CD8-positive, alpha-beta memory T cell (primary cell): ENCODE results near the gene UFSP1. TPM values are rescaled to one million over a fixed set of nuclear protein-coding genes. Genes with fewer than 3 reads are reported as not detected.
A peak's percentile ranks its signal among the peaks of the same experiment; 100 is the strongest.

Source experiments
- CTCF ChIA-PET: fragments of 350-600 bp; sonication (Branson Sonifier 250); formaldehyde crosslinking; loops from one replicate; lab custom pipeline; 2021; ENCODE audit warnings: antibody characterized with exemption; lab: Charles Lee
- POLR2A ChIA-PET: fragments of 350-600 bp; sonication (Branson Sonifier 250); formaldehyde crosslinking; loops from one replicate; lab custom pipeline; 2021; ENCODE audit warnings: antibody characterized with exemption; lab: Charles Lee
- DNase-seq, 5 donors: peaks; one replicate each; pipeline versions ENCODE4 v3.0.0 to v3.0.0-alpha.2; 2020 to 2022; ENCODE audit warnings: mixed read lengths in 1 of 5
- H3K27ac ChIP-seq: one replicate; pipeline ENCODE4 v1.7.0; 2013; ENCODE audit warnings: low read depth, mild to moderate bottlenecking, low read length, moderate library complexity
- H3K27me3 ChIP-seq: 2 replicates; pipeline ENCODE4 v1.7.0; 2013; ENCODE audit warnings: low read length, mild to moderate bottlenecking; ENCODE audit not compliant: insufficient read depth, poor library complexity, severe bottlenecking
- H3K36me3 ChIP-seq: 2 replicates; pipeline ENCODE4 v1.7.0; 2013; ENCODE audit warnings: mild to moderate bottlenecking, low read length, moderate library complexity; ENCODE audit not compliant: insufficient read depth
- H3K4me1 ChIP-seq: 2 replicates; pipeline ENCODE4 v1.7.0; 2013; ENCODE audit warnings: mild to moderate bottlenecking, low read length, moderate library complexity; ENCODE audit not compliant: insufficient read depth
- H3K4me3 ChIP-seq: 2 replicates; pipeline ENCODE4 v1.7.0; 2013; ENCODE audit warnings: mild to moderate bottlenecking, low read length
- H3K9me3 ChIP-seq: 2 replicates; pipeline ENCODE4 v1.7.0; 2013; ENCODE audit warnings: mild to moderate bottlenecking, low read length
- H3K27ac Mint-ChIP-seq, 8 donors: one replicate each; pipeline ENCODE4 v1.8.0; 2020 to 2021; ENCODE audit warnings: mixed read lengths in 8 of 8, mild to moderate bottlenecking in 6 of 8, inconsistent platforms in 3 of 8, moderate library complexity in 3 of 8
- H3K27me3 Mint-ChIP-seq, 2 donors: one replicate each; pipeline ENCODE4 v1.8.0; 2020 to 2021; ENCODE audit warnings: mixed read lengths in 2 of 2, mild to moderate bottlenecking in 1 of 2, moderate library complexity in 1 of 2
- H3K36me3 Mint-ChIP-seq, 3 donors: one replicate each; pipeline ENCODE4 v1.8.0; 2020 to 2021; ENCODE audit warnings: mixed read lengths in 3 of 3, inconsistent platforms in 1 of 3, mild to moderate bottlenecking in 1 of 3
- H3K4me1 Mint-ChIP-seq, 3 donors: one replicate each; pipeline ENCODE4 v1.8.0; 2020 to 2021; ENCODE audit warnings: mixed read lengths in 3 of 3, inconsistent platforms in 1 of 3, mild to moderate bottlenecking in 1 of 3
- H3K4me3 Mint-ChIP-seq, 7 donors: one replicate each; pipeline ENCODE4 v1.8.0; 2020 to 2021; ENCODE audit warnings: mixed read lengths in 7 of 7, mild to moderate bottlenecking in 6 of 7, moderate library complexity in 4 of 7, inconsistent platforms in 2 of 7
- H3K9me3 Mint-ChIP-seq, 5 donors: one replicate each; pipeline ENCODE4 v1.8.0; 2020 to 2022; ENCODE audit warnings: mixed read lengths in 5 of 5, mild to moderate bottlenecking in 3 of 5, moderate library complexity in 2 of 5, inconsistent platforms in 1 of 5
- polyA plus RNA-seq: library from polyadenylated mRNA; unstranded; fragments of 300-500 nt; fragmentation: Illumina TruSeq; gene quantifications from one replicate; pipeline ENCODE4 v1.2.3, GENCODE V29; 2021
- total RNA-seq, 2 experiments: library from RNA; stranded (reverse); gene quantifications; one replicate each; pipeline ENCODE4 v1.2.3, GENCODE V29; 2021

The UFSP1 gene
- total and polyA plus RNA-seq, 3 experiments from 2014 or later, result 2.1 to 4.0 (median 3.1) TPM

DNA sequence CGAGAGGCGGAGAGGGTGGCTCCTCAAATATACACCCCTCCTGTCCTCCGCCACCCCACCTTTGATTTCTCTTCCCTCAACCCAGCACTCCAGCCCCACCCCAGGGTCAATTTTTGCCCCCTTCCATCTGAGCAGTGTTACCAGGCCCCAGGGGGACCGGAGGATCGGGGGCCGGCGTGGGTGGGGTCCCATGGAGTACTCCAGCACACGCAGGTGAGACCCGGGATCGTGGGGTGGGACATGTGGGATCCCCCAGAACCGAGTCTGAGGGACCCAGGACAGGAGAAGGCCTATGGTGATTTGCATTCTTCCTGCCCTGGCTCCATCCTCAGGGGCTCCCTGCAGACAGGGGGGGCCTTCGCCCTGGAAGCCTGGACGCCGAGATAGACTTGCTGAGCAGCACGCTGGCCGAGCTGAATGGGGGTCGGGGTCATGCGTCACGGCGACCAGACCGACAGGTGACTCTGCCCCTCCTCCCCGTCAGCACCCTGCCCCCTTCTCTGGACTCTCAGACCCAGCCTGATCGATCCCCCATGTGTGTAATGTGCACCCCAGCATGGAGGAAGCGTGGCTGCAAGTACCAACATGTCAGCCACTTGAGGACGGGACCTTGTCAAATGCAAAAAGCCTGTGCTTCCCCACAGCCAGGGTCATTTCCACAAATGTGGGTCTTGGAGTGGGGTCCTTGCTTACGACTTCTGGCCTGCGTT is 21.6 kb downstream of the UFSP1 start:
- DNase-seq, result no peak
- Mint-ChIP-seq H3K36me3 (peaks cover 0 to 34% (median 9%) of the 10 kb centered on the region in 3 donors), H3K27me3 (no peaks in the 10 kb centered on the region), H3K4me1 (peaks cover 4 to 19% (median 16%) of the 10 kb centered on the region in 3 donors), H3K27ac (peak overlapping the region in 7 of 8 donors; percentile 26 to 69 (median 56)), H3K9me3 (no peaks in the 10 kb centered on the region), H3K4me3 (peak overlapping the region in 3 of 7 donors; percentile 47 to 82 (median 47))
- peaks cover 5% of the 10 kb centered on the region for H3K36me3 ChIP-seq
- no peaks in the 10 kb centered on the region for H3K27me3 ChIP-seq
- POLR2A ChIA-PET, result interaction anchor here (1.2 kb wide), 1 partner anchor 13 kb away, joined by 3 read pairs; no protein-coding TSS in a partner anchor
- H3K4me1 ChIP-seq, result peaks cover 17% of the 10 kb centered on the region
- CTCF ChIA-PET, result interaction anchor here (1.5 kb wide), 1 partner anchor 15 kb away, joined by 4 read pairs; the partner anchor contains the start of gene SLC12A9
- peak overlapping the region; percentile 53 for H3K4me3 ChIP-seq
- H3K9me3 ChIP-seq, result no peaks in the 10 kb centered on the region
- peak overlapping the region; percentile 76 for H3K27ac ChIP-seq

DNA sequence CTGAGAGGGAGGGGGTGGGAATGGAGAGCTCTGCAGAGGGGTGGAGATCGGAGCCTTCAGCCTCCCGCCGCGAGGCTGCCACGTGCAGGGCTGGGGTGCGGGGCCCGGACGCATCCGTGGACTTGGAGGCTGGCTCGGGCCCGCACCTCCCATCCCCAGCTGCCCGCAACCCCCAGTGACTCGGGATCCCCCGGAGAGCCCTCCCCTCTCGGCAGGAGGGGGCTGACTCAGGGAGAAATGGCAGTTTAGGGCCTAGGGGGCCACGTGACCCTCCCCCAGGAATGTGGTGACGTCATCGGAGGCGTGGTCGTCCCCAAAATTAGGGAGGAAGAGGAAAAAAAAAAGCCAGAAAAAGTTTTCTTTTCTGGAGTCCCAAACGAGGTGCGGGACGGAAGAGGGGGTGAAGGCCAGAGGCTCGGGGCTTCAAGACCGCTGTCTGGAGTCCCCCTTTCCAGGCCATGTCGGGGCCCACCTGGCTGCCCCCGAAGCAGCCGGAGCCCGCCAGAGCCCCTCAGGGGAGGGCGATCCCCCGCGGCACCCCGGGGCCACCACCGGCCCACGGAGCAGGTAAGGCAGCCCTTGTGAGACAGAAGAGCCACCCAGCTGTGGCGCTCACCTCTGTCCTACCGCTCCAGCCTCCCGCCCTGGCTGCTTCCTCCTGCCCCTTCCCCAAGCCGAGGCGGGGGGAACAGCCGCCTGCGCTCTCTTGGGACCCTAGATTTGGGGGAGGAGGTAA is 22.3 kb downstream of the UFSP1 start, which contains the start of gene TRIP6:
TSS of gene TRIP6 (plus strand) at position 348 of the 736 bp plus-strand sequence. CDS start at position 459, 111 bp downstream.
- peak within 1 kb of the TSS; percentile 24 to 90 (median 77) for H3K4me3 Mint-ChIP-seq
- H3K36me3 ChIP-seq, result peaks cover 5% of the 10 kb centered on the region
- H3K9me3 Mint-ChIP-seq, result no peaks in the 10 kb centered on the region
- no peaks in the 10 kb centered on the region for H3K27me3 ChIP-seq
- H3K4me1 ChIP-seq, result peaks cover 17% of the 10 kb centered on the region
- H3K27ac Mint-ChIP-seq, result peak within 1 kb of the TSS; percentile 26 to 98 (median 76)
- CTCF ChIA-PET, result interaction anchor here (1.5 kb wide), 1 partner anchor 15 kb away, joined by 4 read pairs; the partner anchor contains the start of gene SLC12A9
- POLR2A ChIA-PET, result interaction anchor here (0.8 to 1.2 kb wide), 2 partner anchors 8 to 13 kb away, joined by 3 to 4 read pairs; partner anchors contain the start of gene SRRT
- peak within 1 kb of the TSS; percentile 53 for H3K4me3 ChIP-seq
- no peaks in the 10 kb centered on the region for H3K9me3 ChIP-seq
- H3K4me1 Mint-ChIP-seq, result peaks cover 4 to 19% (median 16%) of the 10 kb centered on the region in 3 donors
- peaks cover 0 to 37% (median 5%) of the 10 kb centered on the region in 3 donors for H3K36me3 Mint-ChIP-seq
- no peaks in the 10 kb centered on the region for H3K27me3 Mint-ChIP-seq
- H3K27ac ChIP-seq, result peak within 1 kb of the TSS; percentile 76
- DNase-seq, result peak in 2 of 5 donors; percentile 45 to 65

DNA sequence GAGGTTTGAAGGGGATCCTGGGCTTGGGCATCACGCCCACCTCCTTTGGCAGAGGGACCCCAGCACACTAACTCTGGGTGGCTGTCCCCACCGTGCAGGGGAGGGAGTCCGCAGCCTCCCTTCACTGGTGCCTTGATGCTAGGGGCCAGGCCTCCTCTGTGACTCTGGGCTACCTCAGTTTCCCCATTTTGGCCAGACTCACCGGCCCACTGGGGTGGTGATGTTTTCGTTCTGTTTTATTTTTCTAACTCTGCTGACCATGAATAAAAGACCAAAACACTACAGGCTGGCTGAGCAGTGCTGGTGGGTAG is 22.8 kb downstream of the UFSP1 start:
- CTCF ChIA-PET, result interaction anchor here (1.5 kb wide), 1 partner anchor 14 kb away, joined by 4 read pairs; the partner anchor contains the start of gene SLC12A9
- POLR2A ChIA-PET, result interaction anchor here (0.8 kb wide), 1 partner anchor 9 kb away, joined by 4 read pairs; the partner anchor contains the start of gene SRRT
- H3K27ac ChIP-seq, result peak overlapping the region; percentile 76

DNA sequence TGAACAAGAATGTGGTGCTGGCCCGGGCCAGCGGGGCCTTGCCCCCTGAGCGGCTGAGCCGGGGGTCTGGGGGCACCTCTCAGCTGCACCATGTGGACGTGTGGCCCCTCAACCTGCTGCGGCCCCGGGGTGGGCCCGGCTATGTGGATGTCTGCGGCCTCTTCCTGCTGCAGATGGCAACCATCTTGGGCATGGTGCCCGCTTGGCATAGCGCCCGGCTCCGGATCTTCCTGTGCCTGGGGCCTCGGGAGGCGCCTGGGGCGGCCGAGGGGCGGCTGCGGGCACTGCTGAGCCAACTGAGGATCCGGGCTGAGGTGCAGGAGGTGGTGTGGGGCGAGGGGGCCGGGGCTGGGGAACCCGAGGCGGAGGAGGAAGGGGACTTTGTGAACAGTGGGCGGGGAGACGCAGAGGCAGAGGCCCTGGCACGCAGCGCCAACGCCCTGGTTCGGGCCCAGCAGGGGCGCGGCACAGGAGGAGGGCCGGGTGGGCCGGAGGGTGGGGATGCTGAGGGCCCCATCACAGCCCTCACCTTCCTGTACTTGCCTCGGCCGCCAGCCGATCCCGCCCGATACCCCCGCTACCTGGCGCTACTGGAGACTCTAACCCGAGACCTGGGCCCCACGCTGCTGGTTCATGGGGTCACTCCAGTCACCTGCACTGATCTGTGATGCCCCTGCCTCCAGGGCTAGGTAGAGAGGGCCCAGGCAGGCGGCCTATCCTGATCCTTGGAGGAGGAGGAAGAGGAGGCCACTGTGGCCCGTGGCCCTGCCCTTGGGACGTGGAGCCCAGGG is 23.4 kb downstream of the UFSP1 start:
- Mint-ChIP-seq H3K27me3 (no peaks in the 10 kb centered on the region), H3K27ac (peak overlapping the region in 1 of 8 donors; percentile 48), H3K36me3 (peaks cover 0 to 45% (median 3%) of the 10 kb centered on the region in 3 donors), H3K9me3 (no peaks in the 10 kb centered on the region), H3K4me3 (peak overlapping the region in 4 of 7 donors; percentile 15 to 82 (median 78)), H3K4me1 (peaks cover 4 to 19% (median 16%) of the 10 kb centered on the region in 3 donors)
- Histone ChIP-seq H3K36me3 (peaks cover 5% of the 10 kb centered on the region), H3K4me3 (peak overlapping the region; percentile 53), H3K27ac (peak overlapping the region; percentile 76), H3K9me3 (no peaks in the 10 kb centered on the region), H3K4me1 (peaks cover 17% of the 10 kb centered on the region), H3K27me3 (no peaks in the 10 kb centered on the region)
- CTCF ChIA-PET, result interaction anchor here (1.5 kb wide), 1 partner anchor 13 kb away, joined by 4 read pairs; the partner anchor contains the start of gene SLC12A9
- peak in 1 of 5 donors; percentile 44 for DNase-seq
- POLR2A ChIA-PET, result interaction anchor here (0.8 kb wide), 1 partner anchor 9 kb away, joined by 4 read pairs; the partner anchor contains the start of gene SRRT

More for the DNA sequence above, 22.8 kb downstream of the UFSP1 start:
- H3K27me3 ChIP-seq, result no peaks in the 10 kb centered on the region
- peaks cover 17% of the 10 kb centered on the region for H3K4me1 ChIP-seq
- Mint-ChIP-seq H3K9me3 (no peaks in the 10 kb centered on the region), H3K4me3 (peak overlapping the region; percentile 24 to 82 (median 73)), H3K4me1 (peaks cover 4 to 19% (median 16%) of the 10 kb centered on the region in 3 donors), H3K27me3 (no peaks in the 10 kb centered on the region), H3K36me3 (peaks cover 0 to 42% (median 4%) of the 10 kb centered on the region in 3 donors), H3K27ac (peak overlapping the region in 4 of 8 donors; percentile 48 to 79 (median 70))
- peak overlapping the region; percentile 53 for H3K4me3 ChIP-seq
- no peak for DNase-seq
- peaks cover 5% of the 10 kb centered on the region for H3K36me3 ChIP-seq
- H3K9me3 ChIP-seq, result no peaks in the 10 kb centered on the region

DNA sequence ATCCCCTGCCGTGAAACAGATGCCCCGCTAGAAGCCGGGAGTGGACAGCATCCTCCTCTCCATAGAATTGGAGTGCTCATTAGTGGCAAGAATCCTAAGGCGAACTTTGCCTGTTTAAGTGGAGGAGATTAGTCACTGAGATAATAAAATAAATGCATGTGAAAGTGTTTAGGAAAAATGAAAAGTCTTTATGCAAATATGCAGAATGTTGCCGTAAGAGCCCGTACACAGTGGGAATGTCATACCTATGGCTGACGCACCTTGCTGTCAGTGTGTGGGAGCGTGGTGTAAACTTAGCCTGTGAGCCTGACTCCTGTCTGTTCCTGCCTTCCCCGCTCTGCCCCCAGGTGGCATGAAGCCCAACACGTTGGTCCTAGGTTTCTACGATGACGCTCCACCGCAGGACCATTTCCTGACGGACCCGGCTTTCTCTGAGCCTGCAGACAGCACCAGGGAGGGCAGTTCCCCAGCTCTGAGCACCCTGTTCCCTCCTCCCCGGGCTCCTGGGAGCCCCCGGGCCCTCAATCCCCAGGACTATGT is 24.1 kb downstream of the UFSP1 start:
- ChIA-PET POLR2A (no interaction called here), CTCF (no interaction called here)
- DNase-seq, result no peak
- H3K4me1 ChIP-seq, result peaks cover 17% of the 10 kb centered on the region
- H3K27ac ChIP-seq, result no peak overlapping the region
- no peaks in the 10 kb centered on the region for H3K27me3 ChIP-seq
- Mint-ChIP-seq H3K9me3 (no peaks in the 10 kb centered on the region), H3K4me3 (peak overlapping the region in 1 of 7 donors; percentile 12), H3K27ac (peak overlapping the region in 3 of 8 donors; percentile 10 to 70 (median 35)), H3K4me1 (peaks cover 4 to 19% (median 16%) of the 10 kb centered on the region in 3 donors), H3K36me3 (peaks cover 5 to 50% (median 9%) of the 10 kb centered on the region in 3 donors), H3K27me3 (no peaks in the 10 kb centered on the region)
- H3K36me3 ChIP-seq, result peaks cover 5% of the 10 kb centered on the region
- no peak overlapping the region for H3K4me3 ChIP-seq
- no peaks in the 10 kb centered on the region for H3K9me3 ChIP-seq

DNA sequence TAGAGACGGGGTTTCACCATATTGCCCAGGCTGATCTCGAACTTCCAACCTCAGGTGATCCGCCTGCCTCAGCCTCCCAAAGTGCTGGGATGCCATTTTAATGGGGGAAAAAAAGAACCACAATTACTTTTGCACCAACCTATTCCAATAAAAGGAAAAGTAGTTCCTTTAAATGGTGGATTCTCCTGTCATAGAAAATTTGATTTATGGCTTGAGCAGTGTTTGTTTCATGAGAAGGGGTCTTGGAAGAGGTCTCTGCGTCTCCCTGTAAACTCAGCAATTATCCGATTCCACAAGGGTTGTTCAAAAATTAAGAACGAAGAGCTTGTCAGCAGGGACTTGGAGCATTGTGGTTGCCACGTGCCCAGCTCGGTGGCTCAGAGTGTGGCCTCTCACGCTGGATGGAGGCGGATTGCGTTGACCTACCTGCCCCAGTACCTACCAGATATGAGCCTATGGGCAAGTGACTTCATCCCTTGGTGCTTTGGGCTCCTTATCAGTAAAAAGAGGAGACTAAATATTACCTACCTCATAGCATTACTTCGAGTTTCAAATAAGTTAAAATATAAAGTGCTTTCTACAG is 25.2 kb downstream of the UFSP1 start:
- H3K9me3 ChIP-seq, result no peaks in the 10 kb centered on the region
- POLR2A ChIA-PET, result interaction anchor here (0.5 kb wide), 1 partner anchor 25 kb away, joined by 3 read pairs; the partner anchor contains the start of gene UFSP1
- H3K27me3 Mint-ChIP-seq, result no peaks in the 10 kb centered on the region
- H3K36me3 Mint-ChIP-seq, result peaks cover 13 to 60% (median 16%) of the 10 kb centered on the region in 3 donors
- H3K27ac ChIP-seq, result no peak overlapping the region
- no peaks in the 10 kb centered on the region for H3K9me3 Mint-ChIP-seq
- H3K4me1 ChIP-seq, result peaks cover 17% of the 10 kb centered on the region
- no peak overlapping the region for H3K4me3 ChIP-seq
- H3K4me3 Mint-ChIP-seq, result peak overlapping the region in 1 of 7 donors; percentile 37
- CTCF ChIA-PET, result no interaction called here
- no peak for DNase-seq
- H3K27ac Mint-ChIP-seq, result peak overlapping the region in 1 of 8 donors; percentile 82
- no peaks in the 10 kb centered on the region for H3K27me3 ChIP-seq
- H3K4me1 Mint-ChIP-seq, result peaks cover 4 to 23% (median 16%) of the 10 kb centered on the region in 3 donors
- H3K36me3 ChIP-seq, result peaks cover 12% of the 10 kb centered on the region
